Activated naive CD4-positive, alpha-beta T cell treated with anti-CD3 and anti-CD28 coated beads for 36 hours (primary cell): ENCODE results near the gene LMBR1. TPM values are rescaled to one million over a fixed set of nuclear protein-coding genes. Genes with fewer than 3 reads are reported as not detected.

Experiments
- CTCF ChIA-PET: fragments of 350-600 bp; sonication (Branson Sonifier 250); formaldehyde crosslinking; loops from one replicate; lab custom pipeline; 2021; ENCODE audit warnings: antibody characterized with exemption; lab: Charles Lee
- DNase-seq: peaks from one replicate; pipeline ENCODE4 v3.0.0-alpha.2; 2020
- H3K27ac Mint-ChIP-seq: one replicate; pipeline ENCODE4 v1.8.0; 2021; ENCODE audit warnings: mild to moderate bottlenecking, mixed read lengths
- H3K27me3 Mint-ChIP-seq: one replicate; pipeline ENCODE4 v1.8.0; 2021; ENCODE audit warnings: low read depth, mixed read lengths
- H3K36me3 Mint-ChIP-seq: one replicate; pipeline ENCODE4 v1.8.0; 2021; ENCODE audit warnings: low read depth, mixed read lengths
- H3K4me1 Mint-ChIP-seq: one replicate; pipeline ENCODE4 v1.8.0; 2021; ENCODE audit warnings: low read depth, mixed read lengths
- H3K4me3 Mint-ChIP-seq: one replicate; pipeline ENCODE4 v1.8.0; 2021; ENCODE audit warnings: mild to moderate bottlenecking, moderate library complexity, mixed read lengths
- H3K9me3 Mint-ChIP-seq: one replicate; pipeline ENCODE4 v1.8.0; 2021; ENCODE audit warnings: mixed read lengths
- intact Hi-C: fragments of 100-400 bp; cut with micrococcal nuclease; formaldehyde crosslinking; loops from one replicate; pipeline ENCODE4 v1.15.1; 2023
- total RNA-seq, 2 experiments: library from RNA; stranded (reverse); gene quantifications; one replicate each; pipeline ENCODE4 v1.2.3, GENCODE V29; 2021

The LMBR1 gene
- total RNA-seq, 2 experiments from 2014 or later = 25.2 to 33.8 TPM

DNA sequence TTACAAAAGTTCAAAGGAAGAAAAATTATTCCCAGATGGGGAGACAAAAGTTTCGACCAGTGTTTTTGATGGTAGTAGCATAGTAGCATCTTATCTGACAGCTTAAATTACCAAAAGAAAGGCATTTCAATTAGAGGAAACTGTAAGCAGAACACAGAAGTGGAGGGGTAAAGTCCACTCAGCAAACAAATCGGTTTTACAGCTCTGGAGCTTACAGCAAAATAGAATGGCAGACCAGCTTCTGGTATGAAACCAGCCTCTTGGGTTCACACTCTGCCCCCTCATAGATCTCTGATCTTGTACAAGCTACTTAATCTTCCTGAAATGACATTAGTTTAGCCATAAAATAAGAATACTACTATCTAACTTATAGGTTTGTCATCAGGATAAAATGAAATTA lies 133.8 kb downstream of the LMBR1 start:
- Mint-ChIP-seq H3K9me3 (no peaks in the 10 kb centered on the region), H3K4me3 (no peak overlapping the region), H3K27ac (no peak overlapping the region), H3K36me3 (peaks cover 34% of the 10 kb centered on the region), H3K27me3 (no peaks in the 10 kb centered on the region), H3K4me1 (no peaks in the 10 kb centered on the region)
- CTCF ChIA-PET = no interaction called here
- no peak for DNase-seq
- intact Hi-C loops = no loop called here

DNA sequence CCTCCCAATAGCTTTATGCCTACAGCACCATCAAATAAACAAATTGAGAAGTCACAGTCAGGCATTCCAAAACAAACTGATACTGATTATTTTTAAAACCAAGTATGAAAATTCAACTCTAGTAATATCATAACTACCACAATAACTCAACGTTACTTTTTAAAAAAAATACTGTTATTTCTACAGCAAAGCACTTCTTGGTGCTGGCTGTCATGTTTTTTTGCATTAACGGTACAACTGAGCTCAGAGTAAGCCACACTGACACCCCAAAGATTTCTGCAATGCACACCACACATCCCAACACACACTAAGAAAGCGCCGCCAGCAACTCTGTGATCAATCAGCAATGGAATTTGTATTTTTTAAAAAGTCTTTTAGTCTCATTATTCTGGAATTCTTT lies 138.8 kb downstream of the LMBR1 start:
- Mint-ChIP-seq H3K36me3 (peaks cover 14% of the 10 kb centered on the region), H3K9me3 (no peaks in the 10 kb centered on the region), H3K27ac (no peak overlapping the region), H3K4me1 (no peaks in the 10 kb centered on the region), H3K4me3 (no peak overlapping the region), H3K27me3 (no peaks in the 10 kb centered on the region)
- DNase-seq = no peak
- CTCF ChIA-PET = interaction anchor here (0.8 kb wide), 1 partner anchor 1019 kb away, joined by 3 read pairs; no protein-coding TSS in a partner anchor
- intact Hi-C loops = no loop called here

DNA sequence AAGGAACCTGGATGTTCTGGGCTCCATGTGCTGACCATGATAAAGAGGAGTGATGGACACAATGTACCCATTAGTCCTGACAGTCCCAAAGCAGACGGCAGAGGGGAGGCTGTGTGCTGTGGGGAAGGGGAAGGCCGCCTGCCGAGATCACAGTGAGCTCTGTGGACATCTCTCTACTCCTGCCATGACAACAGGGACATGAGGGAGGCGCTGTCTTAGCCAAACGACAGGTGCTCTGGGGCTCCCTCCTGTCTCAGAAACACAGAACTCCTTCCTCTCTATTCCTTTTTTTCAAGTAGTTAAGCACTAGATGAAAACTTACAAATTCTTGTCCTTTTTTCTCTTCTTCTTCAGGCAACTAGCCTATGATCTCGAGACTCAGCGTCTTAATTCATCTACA lies 139.4 kb downstream of the LMBR1 start:
- H3K27ac Mint-ChIP-seq = no peak overlapping the region
- peaks cover 13% of the 10 kb centered on the region for H3K36me3 Mint-ChIP-seq
- CTCF ChIA-PET = interaction anchor here (0.8 kb wide), 1 partner anchor 1018 kb away, joined by 3 read pairs; no protein-coding TSS in a partner anchor
- no peak overlapping the region for H3K4me3 Mint-ChIP-seq
- no peaks in the 10 kb centered on the region for H3K27me3 Mint-ChIP-seq
- no peak for DNase-seq
- H3K4me1 Mint-ChIP-seq = no peaks in the 10 kb centered on the region
- intact Hi-C loops = loop anchor here (2.0 kb wide), 1 partner anchor 23 kb away; no protein-coding TSS in a partner anchor
- H3K9me3 Mint-ChIP-seq = no peaks in the 10 kb centered on the region

DNA sequence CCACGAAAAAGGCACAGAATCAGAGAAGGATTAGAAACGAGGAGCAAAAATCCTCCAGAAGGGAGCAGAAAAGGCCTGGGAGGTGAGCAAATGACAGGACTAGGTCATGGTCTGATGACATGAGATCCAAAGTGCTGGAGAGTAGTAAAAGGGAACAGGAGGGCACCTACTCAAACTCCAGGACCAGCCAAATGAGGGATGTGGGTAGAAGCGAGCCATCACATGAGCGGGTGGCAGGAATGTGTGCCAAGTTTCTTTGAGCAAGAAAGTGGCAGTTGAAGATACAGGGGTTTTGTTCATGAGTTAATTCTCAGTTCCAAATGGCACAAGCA lies 139.8 kb downstream of the LMBR1 start:
- intact Hi-C loops = loop anchor here (2.0 kb wide), 1 partner anchor 24 kb away; no protein-coding TSS in a partner anchor
- H3K4me3 Mint-ChIP-seq = no peak overlapping the region
- H3K9me3 Mint-ChIP-seq = no peaks in the 10 kb centered on the region
- no peaks in the 10 kb centered on the region for H3K4me1 Mint-ChIP-seq
- CTCF ChIA-PET = no interaction called here
- DNase-seq = no peak
- peaks cover 11% of the 10 kb centered on the region for H3K36me3 Mint-ChIP-seq
- no peak overlapping the region for H3K27ac Mint-ChIP-seq
- H3K27me3 Mint-ChIP-seq = no peaks in the 10 kb centered on the region

DNA sequence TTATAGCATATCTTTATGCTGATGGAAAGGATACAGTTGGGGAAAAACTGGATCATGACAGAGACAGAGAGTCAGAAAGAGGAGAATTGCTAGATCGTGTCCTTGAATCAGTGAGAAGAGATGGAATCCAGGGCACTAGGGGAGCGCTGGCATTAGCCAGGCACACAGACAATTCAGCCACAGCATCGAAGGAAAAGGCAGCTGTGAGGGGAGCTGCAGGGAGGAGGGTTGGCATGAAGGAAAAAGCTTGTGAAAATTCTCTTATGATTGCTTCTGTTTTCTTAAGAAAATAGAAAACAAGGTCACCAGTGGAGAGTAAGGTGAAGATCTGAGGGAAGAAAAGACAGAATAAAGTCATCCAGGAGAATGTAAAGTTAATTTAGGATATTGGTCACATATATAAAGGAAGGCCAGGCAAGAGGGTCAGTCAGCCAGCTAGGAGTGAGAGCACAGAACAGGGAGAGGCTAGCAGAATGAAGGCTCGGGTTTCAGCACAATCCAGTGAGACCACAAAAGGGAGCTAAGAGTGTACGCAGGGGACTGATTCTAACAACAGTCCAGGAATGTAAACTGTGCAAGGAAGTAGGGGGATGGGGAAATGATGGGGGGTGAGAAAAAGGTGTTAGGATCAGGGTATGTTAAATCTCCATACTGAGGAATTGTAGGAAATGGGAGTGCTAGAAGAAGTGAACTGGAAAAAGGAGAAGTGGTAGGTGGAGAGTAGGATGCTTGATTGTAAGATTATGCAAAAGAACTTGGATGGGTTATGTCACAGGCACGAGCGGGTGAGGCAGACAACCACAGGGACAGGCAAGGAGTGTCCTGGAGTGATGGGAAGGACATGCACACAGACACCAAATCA lies 140.4 kb downstream of the LMBR1 start:
- intact Hi-C loops = loop anchor here (2.0 kb wide), 1 partner anchor 24 kb away; no protein-coding TSS in a partner anchor
- no peak overlapping the region for H3K27ac Mint-ChIP-seq
- no peak overlapping the region for H3K4me3 Mint-ChIP-seq
- CTCF ChIA-PET = no interaction called here
- no peaks in the 10 kb centered on the region for H3K9me3 Mint-ChIP-seq
- H3K27me3 Mint-ChIP-seq = no peaks in the 10 kb centered on the region
- DNase-seq = no peak
- peaks cover 11% of the 10 kb centered on the region for H3K36me3 Mint-ChIP-seq
- H3K4me1 Mint-ChIP-seq = no peaks in the 10 kb centered on the region

DNA sequence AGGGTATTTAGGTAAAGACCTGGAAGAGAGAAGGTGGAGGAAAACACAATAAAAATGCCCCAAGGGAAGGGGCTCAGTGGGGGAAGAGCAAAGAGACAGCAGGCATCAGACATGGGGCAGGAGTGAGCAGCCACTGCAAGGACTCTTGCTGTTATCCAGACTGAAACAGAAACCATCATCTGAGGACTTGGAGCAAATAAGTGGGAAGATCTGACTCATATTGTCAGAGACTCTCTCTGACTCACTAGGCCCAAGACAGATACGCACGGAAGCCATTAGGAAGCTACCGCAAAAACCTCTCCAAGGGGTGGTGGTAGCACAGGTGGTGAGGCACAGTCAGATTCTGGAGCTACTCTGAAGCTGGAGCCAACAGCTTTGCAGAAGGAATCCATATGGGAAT lies 141.7 kb downstream of the LMBR1 start:
- Mint-ChIP-seq H3K27ac (no peak overlapping the region), H3K27me3 (no peaks in the 10 kb centered on the region), H3K4me3 (no peak overlapping the region), H3K4me1 (no peaks in the 10 kb centered on the region), H3K9me3 (no peaks in the 10 kb centered on the region), H3K36me3 (peaks cover 14% of the 10 kb centered on the region)
- CTCF ChIA-PET = interaction anchor here (0.6 kb wide), 1 partner anchor 18 kb away, joined by 3 read pairs; no protein-coding TSS in a partner anchor
- intact Hi-C loops = no loop called here
- peak; percentile 46 for DNase-seq

DNA sequence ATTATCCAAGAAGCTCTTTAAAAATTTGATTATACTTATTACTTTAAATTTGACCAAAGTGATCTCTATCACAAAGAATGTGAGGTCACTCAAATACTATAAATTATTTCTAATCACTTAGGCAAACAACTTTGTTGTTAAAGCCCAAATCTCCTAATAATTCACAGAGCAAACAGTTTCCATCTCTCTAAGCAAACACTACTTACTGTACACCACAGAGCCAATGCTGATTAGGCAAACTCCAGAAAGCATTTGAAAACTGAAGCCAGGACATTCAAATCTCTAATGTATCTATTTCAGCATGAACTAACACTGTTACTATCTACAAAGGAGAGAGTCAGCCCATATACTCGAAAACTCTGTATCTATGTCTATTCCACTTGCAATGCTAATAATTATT lies 145.3 kb downstream of the LMBR1 start:
- Mint-ChIP-seq H3K9me3 (peaks cover 3% of the 10 kb centered on the region), H3K36me3 (peaks cover 17% of the 10 kb centered on the region), H3K4me1 (no peaks in the 10 kb centered on the region), H3K4me3 (no peak overlapping the region), H3K27ac (no peak overlapping the region), H3K27me3 (no peaks in the 10 kb centered on the region)
- CTCF ChIA-PET = interaction anchor here (0.6 to 1.3 kb wide), 2 partner anchors 19 to 56 kb away, joined by 3 read pairs; no protein-coding TSS in a partner anchor
- intact Hi-C loops = no loop called here
- DNase-seq = no peak

DNA sequence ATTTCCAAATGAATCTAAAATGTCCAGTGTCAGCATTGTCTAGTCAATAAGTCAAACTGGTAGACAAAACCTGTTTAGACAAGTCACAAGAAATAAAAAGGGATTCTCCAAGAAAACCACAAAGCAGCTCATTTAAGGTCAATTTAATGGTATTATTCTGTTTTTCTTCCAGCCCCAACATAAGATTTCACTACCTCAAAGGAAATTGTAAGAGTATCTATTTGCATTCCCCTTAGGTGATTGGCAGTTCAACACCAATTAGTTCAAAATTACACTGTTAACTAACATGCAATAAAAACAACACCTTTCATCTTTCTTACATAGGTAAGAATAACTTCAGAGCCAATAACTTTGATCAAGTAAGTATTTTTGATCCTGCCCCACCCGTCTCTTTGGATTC lies 146.1 kb downstream of the LMBR1 start:
- H3K27me3 Mint-ChIP-seq = no peaks in the 10 kb centered on the region
- peaks cover 3% of the 10 kb centered on the region for H3K9me3 Mint-ChIP-seq
- no peak overlapping the region for H3K27ac Mint-ChIP-seq
- peaks cover 23% of the 10 kb centered on the region for H3K36me3 Mint-ChIP-seq
- intact Hi-C loops = no loop called here
- CTCF ChIA-PET = interaction anchor here (1.3 kb wide), 1 partner anchor 18 kb away, joined by 3 read pairs; no protein-coding TSS in a partner anchor
- no peak for DNase-seq
- no peaks in the 10 kb centered on the region for H3K4me1 Mint-ChIP-seq
- H3K4me3 Mint-ChIP-seq = no peak overlapping the region

DNA sequence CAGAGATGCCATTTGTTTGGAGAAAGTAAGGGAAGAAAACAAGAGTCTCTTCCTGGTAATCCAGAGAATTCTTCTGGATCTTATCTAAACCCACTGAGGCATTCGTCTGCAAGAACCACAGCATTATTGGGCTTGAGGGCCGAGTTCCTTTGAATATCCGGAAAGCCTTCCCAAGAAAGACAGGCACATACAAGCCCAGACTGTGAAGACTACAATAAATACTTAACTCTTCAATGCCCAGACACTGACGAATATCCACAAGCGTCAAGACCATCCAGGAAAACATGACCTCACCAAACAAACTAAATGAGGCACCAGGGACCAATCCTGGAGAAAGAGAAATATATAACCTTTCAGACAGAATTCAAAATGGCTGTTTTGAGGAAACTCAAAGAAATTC lies 153.4 kb downstream of the LMBR1 start:
- DNase-seq = no peak
- peaks cover 56% of the 10 kb centered on the region for H3K36me3 Mint-ChIP-seq
- H3K27ac Mint-ChIP-seq = no peak overlapping the region
- H3K9me3 Mint-ChIP-seq = peaks cover 18% of the 10 kb centered on the region
- intact Hi-C loops = no loop called here
- H3K4me3 Mint-ChIP-seq = no peak overlapping the region
- no peaks in the 10 kb centered on the region for H3K4me1 Mint-ChIP-seq
- CTCF ChIA-PET = no interaction called here
- H3K27me3 Mint-ChIP-seq = no peaks in the 10 kb centered on the region

DNA sequence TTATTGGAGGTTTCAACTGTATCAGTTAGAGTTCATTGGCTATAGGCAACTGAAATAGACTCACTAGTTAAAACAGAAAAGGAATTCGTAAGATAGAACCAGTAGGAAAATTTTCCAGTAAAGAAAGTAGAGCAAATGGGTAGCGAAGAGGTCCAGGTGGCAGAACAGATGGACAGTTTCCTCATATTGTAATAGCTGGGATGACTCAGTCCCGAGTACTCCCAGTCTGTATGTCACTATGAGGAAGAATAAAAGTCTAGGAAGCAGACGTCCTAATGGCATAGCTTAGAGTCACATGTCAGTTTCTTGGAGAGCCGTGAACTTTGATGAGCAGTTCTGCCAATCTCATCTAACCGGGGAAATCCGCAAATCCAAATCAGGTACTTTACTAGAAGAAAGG lies 157.1 kb downstream of the LMBR1 start:
- Mint-ChIP-seq H3K4me1 (no peaks in the 10 kb centered on the region), H3K27me3 (no peaks in the 10 kb centered on the region), H3K36me3 (peaks cover 66% of the 10 kb centered on the region), H3K4me3 (no peak overlapping the region), H3K9me3 (peaks cover 26% of the 10 kb centered on the region), H3K27ac (no peak overlapping the region)
- DNase-seq = no peak
- CTCF ChIA-PET = interaction anchor here (0.6 kb wide), 1 partner anchor 1015 kb away, joined by 4 read pairs; no protein-coding TSS in a partner anchor
- intact Hi-C loops = no loop called here

DNA sequence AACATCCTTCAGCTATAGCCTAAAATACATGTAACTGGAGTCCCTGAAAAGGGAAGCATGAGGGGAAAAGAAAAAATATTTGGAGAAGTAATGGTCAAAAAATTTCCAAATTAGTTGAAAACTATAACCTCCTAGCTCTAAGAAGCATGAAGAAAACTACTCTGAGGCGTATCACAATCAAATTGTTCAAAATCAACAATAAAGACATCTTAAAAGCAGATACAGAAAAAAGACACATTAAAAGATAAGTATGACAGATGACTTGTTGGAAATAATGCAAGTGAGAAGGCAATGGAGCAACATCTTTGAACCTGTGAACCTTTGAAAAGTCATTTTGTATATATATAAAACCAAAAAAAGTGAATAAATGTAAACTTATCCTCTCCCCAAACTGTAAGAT lies 159.3 kb downstream of the LMBR1 start:
- Mint-ChIP-seq H3K27ac (no peak overlapping the region), H3K4me3 (no peak overlapping the region), H3K36me3 (peaks cover 69% of the 10 kb centered on the region), H3K4me1 (no peaks in the 10 kb centered on the region), H3K9me3 (peaks cover 26% of the 10 kb centered on the region), H3K27me3 (no peaks in the 10 kb centered on the region)
- DNase-seq = no peak
- intact Hi-C loops = no loop called here
- CTCF ChIA-PET = interaction anchor here (0.6 to 0.7 kb wide), 2 partner anchors 18 to 1049 kb away, joined by 3 read pairs; no protein-coding TSS in a partner anchor

DNA sequence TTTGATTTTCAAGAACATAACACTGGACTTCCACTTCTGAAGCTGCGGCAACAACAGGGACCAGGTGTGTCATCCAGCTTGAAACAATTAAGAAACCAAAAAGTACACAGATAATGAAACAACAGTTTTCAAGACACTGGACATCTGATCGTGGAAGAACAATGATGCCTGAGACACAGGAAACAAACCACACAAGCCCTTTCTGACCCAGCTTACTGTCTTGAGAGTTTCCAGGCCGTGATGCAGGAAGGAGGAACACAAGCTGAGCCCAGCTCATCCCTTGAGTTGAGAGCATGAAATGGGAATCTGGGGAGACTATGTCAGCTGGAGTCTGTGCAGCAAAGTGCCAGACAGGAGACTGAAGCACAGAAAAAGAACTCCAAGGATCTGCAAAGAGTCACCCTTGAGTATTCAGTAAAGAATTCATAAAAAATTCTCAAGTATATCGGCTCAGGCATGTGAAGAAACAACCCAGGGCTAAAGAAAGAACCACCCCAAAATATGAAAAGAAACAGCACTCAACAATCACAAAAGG lies 160.8 kb downstream of the LMBR1 start:
- CTCF ChIA-PET = no interaction called here
- no peak overlapping the region for H3K4me3 Mint-ChIP-seq

More for the DNA sequence above, 160.8 kb downstream of the LMBR1 start:
- Mint-ChIP-seq H3K27me3 (no peaks in the 10 kb centered on the region), H3K4me1 (no peaks in the 10 kb centered on the region), H3K27ac (no peak overlapping the region), H3K36me3 (peaks cover 62% of the 10 kb centered on the region), H3K9me3 (peaks cover 26% of the 10 kb centered on the region)
- DNase-seq = no peak
- intact Hi-C loops = no loop called here
